ENCODE data around the gene ANKRD27.

GRCh38 chr19:32649751-32650150 is 25.2 kb downstream of the ANKRD27 start:
- TF ChIP-seq CTCF (IDR thresholded peaks at IDR 0.05) (no peak), POLR2A (IDR thresholded peaks at IDR 0.05) (no peak), POLR2AphosphoS5 (IDR thresholded peaks at IDR 0.05) (no peak)
